HG03521 (cell line): Measurements from ENCODE around the gene HOXC6.

Source experiments
- ATAC-seq: cut with Tn5 transposase; IDR thresholded peaks from one replicate; pipeline ENCODE4 v1.9.1; 2021; ENCODE audit warnings: mild to moderate bottlenecking, moderate library complexity; ENCODE audit not compliant: unreplicated experiment

The HOXC6 gene

GRCh38 chr12:54051874-54052437, 23.7 kb downstream of the HOXC6 start:
- ATAC-seq: no peak

DNA sequence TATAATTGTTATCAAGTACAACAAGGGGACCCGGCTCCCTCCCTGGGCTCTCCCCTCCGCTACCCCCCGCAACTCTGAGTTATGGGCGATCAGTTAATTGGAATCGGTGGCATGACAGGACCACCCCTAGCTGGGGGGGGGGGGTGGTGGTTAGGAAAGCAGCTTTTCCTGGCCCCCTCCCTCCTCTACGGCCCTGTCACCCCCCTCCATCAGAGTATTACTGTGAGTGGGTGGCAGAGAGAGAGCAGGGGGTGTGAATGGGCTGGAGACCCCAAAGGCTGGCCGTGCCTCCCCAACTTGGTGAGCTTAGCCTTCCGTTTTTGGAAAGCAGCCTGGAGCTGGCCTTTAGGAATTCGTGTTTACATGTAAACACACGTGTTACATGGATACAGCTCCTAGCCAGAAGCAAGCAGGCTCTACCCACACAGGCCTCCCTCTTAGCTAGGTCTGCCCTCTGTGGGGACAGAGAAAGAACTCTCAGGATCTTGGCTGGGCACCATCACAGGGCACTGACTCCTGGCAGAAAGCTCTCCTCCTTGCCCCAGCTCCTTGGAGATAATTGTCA, 24.3 kb downstream of the HOXC6 start:
- no peak for ATAC-seq

- no peak for ATAC-seq
These were observed 24.9 kb downstream of the HOXC6 start for GRCh38 chr12:54053003-54053750.

GRCh38 chr12:54053751-54054741, 25.8 kb downstream of the HOXC6 start, which contains the start of gene HOXC4:
TSS of gene HOXC4 (plus strand) at chr12:54053835. CDS start at chr12:54053923, 88 bp downstream.
- ATAC-seq: no peak

GRCh38 chr12:54054742-54055194, 26.5 kb downstream of the HOXC6 start:
- no peak for ATAC-seq

DNA sequence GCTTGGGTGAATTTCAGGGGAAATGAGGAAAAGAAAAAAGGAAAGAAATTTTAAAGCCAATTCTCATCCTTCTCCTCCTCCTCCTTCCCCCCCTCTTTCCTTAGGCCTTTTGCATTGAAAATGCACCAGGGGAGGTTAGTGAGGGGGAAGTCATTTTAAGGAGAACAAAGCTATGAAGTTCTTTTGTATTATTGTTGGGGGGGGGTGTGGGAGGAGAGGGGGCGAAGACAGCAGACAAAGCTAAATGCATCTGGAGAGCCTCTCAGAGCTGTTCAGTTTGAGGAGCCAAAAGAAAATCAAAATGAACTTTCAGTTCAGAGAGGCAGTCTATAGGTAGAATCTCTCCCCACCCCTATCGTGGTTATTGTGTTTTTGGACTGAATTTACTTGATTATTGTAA, 27.3 kb downstream of the HOXC6 start:
- no peak for ATAC-seq

DNA sequence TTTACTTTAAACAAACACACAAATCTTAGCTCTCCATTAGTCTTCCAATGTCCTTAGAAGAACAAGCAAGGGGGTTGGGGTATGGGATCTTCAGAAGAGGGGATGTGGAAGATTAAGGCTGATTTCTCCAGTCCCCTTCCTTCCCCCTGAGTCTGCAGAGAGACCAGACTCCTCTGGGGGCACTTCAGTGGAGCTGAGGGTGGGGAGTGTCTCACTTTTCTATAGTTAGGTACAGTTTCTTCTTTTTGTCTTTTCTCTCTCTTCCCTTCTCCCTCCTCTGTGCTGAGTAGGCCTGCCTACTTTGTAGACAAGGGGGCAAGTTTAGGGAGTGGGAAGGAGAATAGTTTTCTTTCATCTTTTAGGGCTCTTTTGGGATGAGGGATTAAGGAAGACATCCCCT, 27.9 kb downstream of the HOXC6 start:
- ATAC-seq: no peak

GRCh38 chr12:54058128-54058768, 30.0 kb downstream of the HOXC6 start:
- no peak for ATAC-seq

DNA sequence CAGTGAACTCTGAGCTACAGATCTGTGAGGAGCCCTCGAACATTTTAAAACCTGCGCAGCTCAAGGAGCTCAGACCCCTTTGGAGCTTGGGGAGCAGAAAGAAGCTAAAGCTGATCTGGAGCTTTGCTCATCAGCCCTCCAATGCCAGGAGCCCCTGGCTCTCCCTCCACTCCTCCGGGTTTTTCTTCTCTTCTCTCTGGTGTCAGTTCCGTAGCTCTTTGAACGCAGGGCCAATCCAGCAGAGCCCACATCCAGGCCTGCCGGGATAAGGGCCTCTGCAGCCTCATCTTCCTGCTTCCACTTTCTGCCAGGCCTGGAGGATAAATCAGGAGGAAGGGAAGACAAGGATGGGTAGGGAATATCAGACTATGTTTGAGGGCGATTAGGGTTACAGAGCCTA, 31.4 kb downstream of the HOXC6 start:
- no peak for ATAC-seq

DNA sequence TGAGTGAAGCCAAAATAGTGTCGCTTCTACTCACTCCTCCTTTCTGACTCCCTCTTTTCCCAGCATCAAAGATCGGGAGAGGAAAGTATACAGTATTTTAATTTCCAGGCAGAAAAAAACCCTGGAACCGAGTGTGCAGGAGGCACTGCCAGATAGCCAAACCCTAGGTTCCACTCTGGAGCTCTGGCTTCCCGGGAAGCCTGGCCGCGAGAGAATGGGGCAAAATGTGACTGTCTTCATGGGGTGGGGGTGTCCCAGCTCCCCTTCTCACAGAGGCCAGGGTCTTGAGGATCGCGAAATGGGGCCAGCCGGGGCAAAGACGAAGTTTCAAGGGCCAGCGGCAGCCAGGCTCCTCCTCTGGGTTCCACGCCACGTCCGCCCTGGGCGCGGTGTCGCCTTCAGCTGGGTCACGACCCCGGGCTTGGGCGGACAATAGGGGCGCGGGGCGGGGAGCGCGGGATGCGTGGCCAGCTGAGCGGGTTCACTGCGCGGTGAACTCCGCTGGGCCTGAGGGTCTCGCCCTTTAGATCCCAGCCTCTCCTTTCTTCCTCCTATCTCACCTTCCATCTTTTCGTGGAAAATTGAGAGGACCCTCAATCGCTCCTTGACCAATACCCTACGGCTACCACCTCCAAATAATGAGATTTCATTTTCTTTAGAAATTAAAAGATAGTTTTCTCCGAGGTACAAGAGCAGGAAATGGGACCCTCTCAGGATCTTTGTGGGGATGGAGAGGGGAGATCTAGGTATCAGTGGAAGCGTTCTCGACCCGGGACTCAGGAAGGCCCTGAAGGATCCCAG, 32.1 kb downstream of the HOXC6 start:
- ATAC-seq: no peak

DNA sequence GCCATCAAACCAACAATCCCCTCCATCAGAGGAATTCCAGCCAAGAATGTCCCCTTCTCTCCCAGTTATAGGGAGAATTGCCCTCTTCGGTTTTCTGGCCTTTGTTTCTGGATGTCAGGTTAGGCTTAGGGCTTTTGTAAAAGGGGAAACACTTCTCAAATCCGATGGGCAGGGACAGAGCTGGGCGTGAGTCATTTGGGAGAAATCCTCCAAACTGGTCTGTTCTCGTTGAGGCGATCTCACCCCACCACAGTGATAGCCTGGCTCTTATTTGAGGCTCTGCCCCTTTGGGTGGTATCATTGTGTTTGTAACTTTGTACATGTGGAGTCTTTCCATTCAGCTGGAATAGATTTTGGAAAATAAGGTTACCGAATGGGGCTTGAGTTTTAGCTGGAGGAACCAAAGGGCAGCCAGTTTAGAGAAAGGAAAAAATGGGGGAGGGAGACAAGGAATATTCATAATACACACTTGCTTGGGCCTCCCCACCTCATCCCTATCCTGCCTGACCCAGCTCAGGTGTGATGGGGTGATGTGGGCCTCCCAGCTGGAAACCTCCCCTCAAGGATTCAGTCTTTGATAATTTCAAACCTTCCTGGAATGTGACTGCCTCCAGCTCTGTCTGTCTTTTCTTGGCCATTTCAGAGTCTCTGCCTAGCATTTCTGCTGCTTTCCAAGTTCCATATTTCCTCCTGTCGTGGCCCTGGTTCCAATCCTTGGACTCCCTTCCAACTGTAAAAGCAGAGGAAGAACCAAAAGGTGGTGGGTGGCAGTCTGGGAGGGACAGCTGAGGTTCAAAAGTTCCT, 32.9 kb downstream of the HOXC6 start:
- ATAC-seq: no peak

DNA sequence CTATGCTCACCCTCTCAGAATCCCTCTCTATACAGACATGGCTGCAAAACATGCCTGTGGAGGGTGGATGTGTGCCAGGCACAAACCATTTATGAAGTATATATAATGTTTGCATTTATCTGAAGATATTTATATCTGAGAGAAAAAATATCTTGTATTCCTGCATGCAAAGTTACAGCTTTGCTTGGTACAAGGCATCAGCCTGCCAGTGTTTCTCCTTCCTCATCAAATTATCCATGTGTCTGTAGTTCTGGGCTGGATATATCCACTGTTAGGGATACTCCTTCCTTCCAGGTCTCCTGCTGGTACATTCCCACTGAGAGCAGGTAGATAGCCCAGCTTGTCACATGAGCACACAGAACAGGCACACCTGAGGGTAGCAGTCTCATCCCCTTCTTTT, 37.4 kb downstream of the HOXC6 start:
- ATAC-seq: no peak

DNA sequence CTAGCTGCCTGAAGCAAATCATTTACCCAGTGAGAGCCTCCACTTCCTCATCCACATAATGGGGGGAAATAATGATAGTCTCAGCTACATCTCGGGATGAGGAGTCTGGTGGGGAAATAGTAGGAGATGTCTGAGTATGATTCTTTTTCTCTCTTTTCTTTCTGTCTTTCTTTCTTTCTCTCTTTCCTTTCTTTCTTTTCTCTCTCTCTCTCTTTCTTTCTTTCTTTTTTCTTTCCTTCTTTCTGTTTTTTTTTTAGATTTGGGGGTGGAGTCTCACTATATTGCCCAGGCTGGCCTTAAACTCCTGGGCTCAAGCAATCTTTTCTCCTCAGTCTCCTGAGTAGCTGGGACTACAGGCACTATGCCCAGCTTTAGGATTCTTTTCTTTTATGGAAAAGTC, 38.2 kb downstream of the HOXC6 start:
- no peak for ATAC-seq

- ATAC-seq: no peak
These were observed 40.3 kb downstream of the HOXC6 start for GRCh38 chr12:54068418-54069070.

DNA sequence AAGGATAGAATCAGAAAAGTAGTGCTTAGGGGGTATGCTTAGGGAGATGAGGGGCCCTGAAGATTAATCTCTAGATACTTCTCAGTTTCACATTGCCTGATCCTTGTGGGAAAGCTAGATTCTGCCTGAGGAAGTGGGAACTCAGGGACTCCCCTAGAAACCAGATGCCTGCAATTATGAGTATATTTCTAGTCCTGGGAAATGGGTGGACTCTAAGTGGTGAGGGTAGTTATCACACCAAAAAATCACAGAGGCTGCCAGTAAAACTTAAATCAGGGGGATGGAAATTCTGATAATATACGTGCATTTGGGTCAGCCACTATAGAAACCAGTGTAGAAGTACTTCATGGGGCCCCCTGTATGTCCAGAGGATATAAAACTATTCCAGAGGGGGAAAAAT, 43.7 kb downstream of the HOXC6 start:
- no peak for ATAC-seq

DNA sequence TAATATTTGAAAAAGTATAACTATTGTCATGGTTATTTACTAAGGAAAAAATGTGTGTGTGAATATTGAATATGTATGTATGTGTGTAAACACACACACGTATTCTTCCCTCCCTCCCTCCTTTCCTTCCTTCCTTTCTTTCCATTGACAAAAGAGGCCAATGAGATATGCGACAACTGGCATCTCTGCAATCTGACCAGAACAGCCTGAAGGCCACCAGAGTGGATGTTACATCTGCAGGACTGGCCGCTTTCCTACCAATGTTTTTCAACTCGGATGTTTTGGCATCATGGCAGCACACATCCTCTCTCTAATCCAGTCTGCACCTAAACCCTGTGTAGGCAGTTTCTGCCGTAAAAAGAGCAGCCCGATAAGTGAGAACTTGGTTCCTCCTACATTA, 46.1 kb downstream of the HOXC6 start:
- ATAC-seq: no peak

- ATAC-seq: no peak
These were observed 47.2 kb downstream of the HOXC6 start for GRCh38 chr12:54075409-54075808.

GRCh38 chr12:54075974-54076373, 47.7 kb downstream of the HOXC6 start:
- no peak for ATAC-seq
